ENCODE results near the gene LDHAL6A.

The LDHAL6A gene

DNA sequence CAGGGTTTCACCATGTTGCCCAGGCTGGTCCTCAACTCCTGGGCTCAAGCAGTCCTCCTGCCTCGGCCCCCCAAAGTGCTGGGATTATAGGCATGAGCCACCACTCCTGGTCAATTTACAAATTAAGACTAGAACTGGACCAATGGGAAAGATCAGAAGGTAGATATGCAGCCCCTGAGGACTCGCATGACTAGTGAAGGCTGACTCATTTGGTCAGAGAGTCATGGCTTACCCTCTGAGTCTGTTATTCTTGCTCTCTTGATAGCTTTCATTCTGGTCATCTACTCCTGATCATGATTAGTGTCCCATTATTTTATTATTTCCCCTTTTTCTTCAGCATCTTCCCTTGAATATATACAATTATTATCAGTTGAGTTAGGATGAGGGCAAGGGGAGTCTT is 2.7 kb upstream of the LDHAL6A start:
- Histone ChIP-seq H3K9me3 (ENCODE audit: control insufficient read depth in 5 of 5, low read length in 5 of 5) (no peaks in the 10 kb centered on the region), H3K27ac (ENCODE audit: low read depth, low read length) (no peak overlapping the region), H3K4me3 (ENCODE audit: low read depth in 1 of 5, low read length in 5 of 5) (no peak overlapping the region), H3K9ac (ENCODE audit: low read length in 5 of 5) (no peak overlapping the region), H3K36me3 (ENCODE audit: control insufficient read depth in 5 of 5, insufficient read depth in 5 of 5, low read length in 5 of 5) (no peaks in the 10 kb centered on the region), H3K4me1 (ENCODE audit: control insufficient read depth in 5 of 5, insufficient read depth in 5 of 5, low read length in 5 of 5) (no peaks in the 10 kb centered on the region), H3K27me3 (ENCODE audit: control insufficient read depth in 5 of 5, insufficient read depth in 4 of 5, low read length in 5 of 5) (peaks cover 0 to 9% (median 0%) of the 10 kb centered on the region in 5 donors)

DNA sequence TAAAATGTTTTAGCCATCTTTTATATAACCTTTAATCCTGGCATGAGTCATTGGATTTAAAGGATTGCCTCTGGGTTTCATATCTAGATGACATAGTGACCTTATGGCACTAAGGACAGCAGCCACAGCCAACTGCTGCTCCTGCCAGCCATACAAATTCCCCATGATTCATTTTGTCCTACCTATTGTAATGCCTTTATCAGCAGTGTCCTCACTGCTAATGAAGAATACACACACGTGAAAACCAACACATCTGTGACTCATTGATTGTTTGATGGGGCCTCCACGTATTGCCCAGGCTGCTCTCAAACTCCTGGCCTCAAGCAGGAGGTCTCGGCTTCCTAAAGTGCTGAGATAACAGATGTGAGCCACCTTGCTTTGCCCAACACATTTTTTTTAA is 1.8 kb downstream of the LDHAL6A start:
- Histone ChIP-seq H3K4me1 (ENCODE audit: control insufficient read depth in 5 of 5, insufficient read depth in 5 of 5, low read length in 5 of 5) (no peaks in the 10 kb centered on the region), H3K4me3 (ENCODE audit: low read depth in 1 of 5, low read length in 5 of 5) (no peak overlapping the region), H3K9ac (ENCODE audit: low read length in 5 of 5) (no peak overlapping the region), H3K27me3 (ENCODE audit: control insufficient read depth in 5 of 5, insufficient read depth in 4 of 5, low read length in 5 of 5) (peaks cover 0 to 9% (median 0%) of the 10 kb centered on the region in 5 donors), H3K27ac (ENCODE audit: low read depth, low read length) (no peak overlapping the region), H3K36me3 (ENCODE audit: control insufficient read depth in 5 of 5, insufficient read depth in 5 of 5, low read length in 5 of 5) (no peaks in the 10 kb centered on the region), H3K9me3 (ENCODE audit: control insufficient read depth in 5 of 5, low read length in 5 of 5) (no peaks in the 10 kb centered on the region)

DNA sequence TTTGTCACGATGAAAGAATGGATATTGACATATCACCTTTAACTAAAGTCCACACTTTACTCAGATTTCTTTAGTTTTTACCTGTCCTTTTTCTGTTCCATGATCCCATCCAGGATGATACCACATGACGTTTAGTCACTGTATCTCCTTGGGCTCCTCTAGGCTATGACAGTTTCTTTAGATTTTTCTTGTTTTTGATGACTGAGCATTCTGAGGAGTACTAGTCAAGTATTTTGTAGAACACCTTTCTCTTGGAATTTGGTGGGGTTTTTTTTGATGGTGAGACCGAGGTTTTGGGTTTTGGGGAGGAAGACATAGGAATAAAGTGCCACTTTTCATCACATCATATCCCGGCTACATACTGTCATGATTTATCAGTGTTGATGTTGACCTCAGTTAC is 4.0 kb downstream of the LDHAL6A start:
- no peaks in the 10 kb centered on the region for H3K9me3 ChIP-seq (ENCODE audit: control insufficient read depth in 5 of 5, low read length in 5 of 5)
- H3K4me1 ChIP-seq (ENCODE audit: control insufficient read depth in 5 of 5, insufficient read depth in 5 of 5, low read length in 5 of 5) = no peaks in the 10 kb centered on the region
- H3K9ac ChIP-seq (ENCODE audit: low read length in 5 of 5) = no peak overlapping the region
- H3K36me3 ChIP-seq (ENCODE audit: control insufficient read depth in 5 of 5, insufficient read depth in 5 of 5, low read length in 5 of 5) = no peaks in the 10 kb centered on the region
- no peak overlapping the region for H3K4me3 ChIP-seq (ENCODE audit: low read depth in 1 of 5, low read length in 5 of 5)
- no peak overlapping the region for H3K27ac ChIP-seq (ENCODE audit: low read depth, low read length)
- H3K27me3 ChIP-seq (ENCODE audit: control insufficient read depth in 5 of 5, insufficient read depth in 4 of 5, low read length in 5 of 5) = peaks cover 0 to 9% (median 0%) of the 10 kb centered on the region in 5 donors

DNA sequence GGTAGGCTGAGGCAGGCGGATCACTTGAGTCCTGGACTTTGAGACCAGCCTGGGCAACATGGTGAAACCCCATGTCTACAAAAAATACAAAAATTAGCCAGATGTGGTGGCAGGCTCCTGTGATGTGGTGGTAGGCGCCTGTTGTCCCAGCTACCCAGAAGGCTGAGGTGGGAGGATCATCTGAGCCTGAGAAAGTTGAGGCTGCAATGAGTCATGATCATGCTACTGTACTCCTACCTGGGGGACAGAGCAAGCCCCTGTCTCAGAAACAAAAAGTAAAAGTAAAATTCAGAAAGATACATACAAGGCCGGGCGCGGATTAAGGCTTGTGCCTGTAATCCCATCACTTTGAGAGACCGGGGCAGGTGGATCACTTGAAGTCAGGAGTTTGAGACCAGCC is 6.3 kb downstream of the LDHAL6A start:
- Histone ChIP-seq H3K4me3 (ENCODE audit: low read depth in 1 of 5, low read length in 5 of 5) (no peak overlapping the region), H3K4me1 (ENCODE audit: control insufficient read depth in 5 of 5, insufficient read depth in 5 of 5, low read length in 5 of 5) (no peaks in the 10 kb centered on the region), H3K36me3 (ENCODE audit: control insufficient read depth in 5 of 5, insufficient read depth in 5 of 5, low read length in 5 of 5) (no peaks in the 10 kb centered on the region), H3K27ac (ENCODE audit: low read depth, low read length) (no peak overlapping the region), H3K9me3 (ENCODE audit: control insufficient read depth in 5 of 5, low read length in 5 of 5) (no peaks in the 10 kb centered on the region), H3K27me3 (ENCODE audit: control insufficient read depth in 5 of 5, insufficient read depth in 4 of 5, low read length in 5 of 5) (no peaks in the 10 kb centered on the region), H3K9ac (ENCODE audit: low read length in 5 of 5) (no peak overlapping the region)

DNA sequence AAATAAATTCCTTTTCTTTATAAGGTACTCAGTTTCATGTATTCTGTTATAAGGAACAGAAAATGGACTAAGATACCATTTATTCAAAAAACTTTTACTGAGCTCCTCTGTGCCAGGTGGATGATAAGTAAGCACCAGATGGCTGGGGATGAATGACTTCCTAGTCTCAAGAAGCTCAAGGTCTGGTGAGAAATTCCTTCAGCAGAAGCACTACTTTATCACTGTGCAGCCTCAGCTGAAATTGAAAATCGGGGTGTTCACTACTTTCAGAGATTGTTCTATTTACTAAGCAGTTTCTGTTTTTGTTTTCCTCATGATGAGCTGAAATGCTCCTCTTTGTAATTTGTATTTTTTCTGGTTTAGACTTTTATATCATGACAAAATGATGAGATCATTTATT is 7.8 kb downstream of the LDHAL6A start:
- no peak overlapping the region for H3K9ac ChIP-seq (ENCODE audit: low read length in 5 of 5)
- no peak overlapping the region for H3K27ac ChIP-seq (ENCODE audit: low read depth, low read length)
- H3K27me3 ChIP-seq (ENCODE audit: control insufficient read depth in 5 of 5, insufficient read depth in 4 of 5, low read length in 5 of 5) = no peaks in the 10 kb centered on the region
- no peak overlapping the region for H3K4me3 ChIP-seq (ENCODE audit: low read depth in 1 of 5, low read length in 5 of 5)
- no peaks in the 10 kb centered on the region for H3K4me1 ChIP-seq (ENCODE audit: control insufficient read depth in 5 of 5, insufficient read depth in 5 of 5, low read length in 5 of 5)
- no peaks in the 10 kb centered on the region for H3K9me3 ChIP-seq (ENCODE audit: control insufficient read depth in 5 of 5, low read length in 5 of 5)
- no peaks in the 10 kb centered on the region for H3K36me3 ChIP-seq (ENCODE audit: control insufficient read depth in 5 of 5, insufficient read depth in 5 of 5, low read length in 5 of 5)

DNA sequence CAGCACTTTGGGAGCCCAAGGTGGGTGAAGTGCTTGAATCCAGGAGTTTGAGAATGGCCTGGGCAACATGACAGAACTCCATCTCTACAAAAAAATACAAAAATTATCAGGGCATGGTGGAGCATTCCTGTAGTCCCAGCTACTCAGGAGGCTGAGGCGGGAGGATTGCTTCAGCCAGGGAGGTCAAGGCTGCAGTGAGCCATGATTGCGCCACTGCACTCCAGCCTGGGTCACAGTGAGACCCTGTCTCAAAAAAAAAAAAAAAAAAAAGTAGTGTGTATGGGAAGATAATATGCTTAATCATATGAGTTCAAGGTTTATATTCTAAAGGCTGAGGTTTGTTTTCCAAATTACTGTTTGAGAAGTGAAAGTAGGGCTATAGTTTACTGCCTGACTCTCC is 10.7 kb downstream of the LDHAL6A start:
- H3K4me1 ChIP-seq (ENCODE audit: control insufficient read depth in 5 of 5, insufficient read depth in 5 of 5, low read length in 5 of 5) = no peaks in the 10 kb centered on the region
- H3K27me3 ChIP-seq (ENCODE audit: control insufficient read depth in 5 of 5, insufficient read depth in 4 of 5, low read length in 5 of 5) = no peaks in the 10 kb centered on the region
- no peak overlapping the region for H3K4me3 ChIP-seq (ENCODE audit: low read depth in 1 of 5, low read length in 5 of 5)
- no peak overlapping the region for H3K27ac ChIP-seq (ENCODE audit: low read depth, low read length)
- H3K9me3 ChIP-seq (ENCODE audit: control insufficient read depth in 5 of 5, low read length in 5 of 5) = no peaks in the 10 kb centered on the region
- no peaks in the 10 kb centered on the region for H3K36me3 ChIP-seq (ENCODE audit: control insufficient read depth in 5 of 5, insufficient read depth in 5 of 5, low read length in 5 of 5)
- no peak overlapping the region for H3K9ac ChIP-seq (ENCODE audit: low read length in 5 of 5)

DNA sequence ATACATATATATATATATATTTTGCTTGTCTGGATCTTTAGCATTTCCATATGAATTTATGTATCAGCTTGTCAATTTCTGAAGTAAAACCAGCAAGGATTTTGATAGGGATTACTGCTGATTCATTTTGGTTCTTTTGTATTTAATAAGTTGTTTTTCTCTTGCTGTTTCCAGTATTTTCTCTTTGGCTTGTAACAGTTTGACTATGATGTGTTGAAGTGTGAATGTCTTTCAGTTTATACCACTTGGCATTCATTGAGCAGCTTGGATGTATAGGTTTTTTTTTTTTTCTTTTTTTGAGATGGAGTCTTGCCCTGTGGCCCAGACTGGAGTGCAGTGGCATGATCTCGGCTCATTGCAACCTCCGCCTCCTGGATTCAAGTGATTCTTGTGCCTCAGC is 12.4 kb downstream of the LDHAL6A start:
- Histone ChIP-seq H3K27ac (ENCODE audit: low read depth, low read length) (no peak overlapping the region), H3K4me3 (ENCODE audit: low read depth in 1 of 5, low read length in 5 of 5) (no peak overlapping the region), H3K9me3 (ENCODE audit: control insufficient read depth in 5 of 5, low read length in 5 of 5) (no peaks in the 10 kb centered on the region), H3K9ac (ENCODE audit: low read length in 5 of 5) (no peak overlapping the region), H3K27me3 (ENCODE audit: control insufficient read depth in 5 of 5, insufficient read depth in 4 of 5, low read length in 5 of 5) (no peaks in the 10 kb centered on the region), H3K4me1 (ENCODE audit: control insufficient read depth in 5 of 5, insufficient read depth in 5 of 5, low read length in 5 of 5) (no peaks in the 10 kb centered on the region), H3K36me3 (ENCODE audit: control insufficient read depth in 5 of 5, insufficient read depth in 5 of 5, low read length in 5 of 5) (peaks cover 0 to under 1% (median 0%) of the 10 kb centered on the region in 5 donors)

DNA sequence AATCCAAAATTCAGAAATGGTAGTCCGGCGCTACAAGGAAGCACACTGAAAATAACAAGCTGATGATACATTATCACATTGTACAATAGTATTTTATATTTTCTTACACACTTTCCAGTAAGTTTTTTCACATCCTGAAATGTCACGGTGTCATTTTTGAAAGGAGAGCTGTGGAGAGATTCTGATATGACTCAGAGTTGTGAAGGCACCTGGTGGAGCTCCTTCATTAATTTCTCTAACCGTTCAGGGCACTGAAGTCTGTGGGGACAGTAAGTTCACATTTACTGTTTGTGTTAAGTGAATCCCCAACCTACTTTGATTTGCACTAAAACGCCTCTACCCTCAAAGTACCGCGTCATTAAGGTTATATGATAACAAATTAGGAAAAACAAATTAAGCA is 13.3 kb downstream of the LDHAL6A start:
- Histone ChIP-seq H3K27ac (ENCODE audit: low read depth, low read length) (no peak overlapping the region), H3K36me3 (ENCODE audit: control insufficient read depth in 5 of 5, insufficient read depth in 5 of 5, low read length in 5 of 5) (peaks cover 0 to 4% (median 0%) of the 10 kb centered on the region in 5 donors), H3K9ac (ENCODE audit: low read length in 5 of 5) (no peak overlapping the region), H3K4me1 (ENCODE audit: control insufficient read depth in 5 of 5, insufficient read depth in 5 of 5, low read length in 5 of 5) (no peaks in the 10 kb centered on the region), H3K27me3 (ENCODE audit: control insufficient read depth in 5 of 5, insufficient read depth in 4 of 5, low read length in 5 of 5) (no peaks in the 10 kb centered on the region), H3K4me3 (ENCODE audit: low read depth in 1 of 5, low read length in 5 of 5) (no peak overlapping the region), H3K9me3 (ENCODE audit: control insufficient read depth in 5 of 5, low read length in 5 of 5) (no peaks in the 10 kb centered on the region)

DNA sequence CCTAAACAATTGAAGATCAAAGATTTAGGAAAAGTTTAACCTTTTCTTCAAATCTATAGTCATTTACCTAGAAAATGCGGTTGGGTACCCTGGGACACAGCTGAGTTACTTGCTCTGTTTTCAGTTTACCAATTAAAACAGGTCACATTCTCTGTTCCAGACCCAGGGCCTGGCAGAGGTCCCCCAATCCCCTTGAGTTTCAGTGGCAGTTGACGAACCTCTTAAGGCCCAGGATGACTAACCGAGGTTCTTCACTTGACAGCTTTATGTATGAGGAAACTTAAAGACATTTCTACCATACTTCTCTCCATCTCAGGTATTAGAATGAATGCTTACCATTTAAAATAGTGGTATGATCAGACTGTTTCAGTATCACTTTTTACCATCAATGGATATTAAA is 16.3 kb downstream of the LDHAL6A start:
- H3K4me1 ChIP-seq (ENCODE audit: control insufficient read depth in 5 of 5, insufficient read depth in 5 of 5, low read length in 5 of 5) = no peaks in the 10 kb centered on the region
- H3K27ac ChIP-seq (ENCODE audit: low read depth, low read length) = no peak overlapping the region
- peaks cover 6 to 20% (median 15%) of the 10 kb centered on the region in 5 donors for H3K36me3 ChIP-seq (ENCODE audit: control insufficient read depth in 5 of 5, insufficient read depth in 5 of 5, low read length in 5 of 5)
- no peaks in the 10 kb centered on the region for H3K27me3 ChIP-seq (ENCODE audit: control insufficient read depth in 5 of 5, insufficient read depth in 4 of 5, low read length in 5 of 5)
- H3K4me3 ChIP-seq (ENCODE audit: low read depth in 1 of 5, low read length in 5 of 5) = no peak overlapping the region
- no peak overlapping the region for H3K9ac ChIP-seq (ENCODE audit: low read length in 5 of 5)
- H3K9me3 ChIP-seq (ENCODE audit: control insufficient read depth in 5 of 5, low read length in 5 of 5) = no peaks in the 10 kb centered on the region

DNA sequence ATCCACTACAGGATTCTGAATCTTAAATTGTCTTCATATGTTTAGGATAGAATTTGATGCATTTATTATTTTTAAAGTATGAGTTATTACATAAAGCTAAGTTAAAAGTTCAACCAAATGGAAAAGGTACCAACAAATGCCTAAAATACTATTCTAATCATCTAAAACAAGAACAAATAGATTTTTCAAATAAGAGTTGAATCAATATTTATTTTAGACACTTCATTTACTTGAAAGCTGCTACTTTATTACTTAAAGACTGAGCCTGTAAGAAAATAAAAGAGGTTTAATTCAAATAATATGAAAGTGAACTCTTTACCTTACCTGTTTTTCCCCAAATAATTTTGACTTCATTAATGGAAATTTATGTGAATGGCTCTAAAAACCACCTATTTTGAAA is 16.9 kb downstream of the LDHAL6A start:
- Histone ChIP-seq H3K27ac (ENCODE audit: low read depth, low read length) (no peak overlapping the region), H3K9ac (ENCODE audit: low read length in 5 of 5) (no peak overlapping the region), H3K36me3 (ENCODE audit: control insufficient read depth in 5 of 5, insufficient read depth in 5 of 5, low read length in 5 of 5) (peaks cover 10 to 25% (median 18%) of the 10 kb centered on the region in 5 donors), H3K4me3 (ENCODE audit: low read depth in 1 of 5, low read length in 5 of 5) (no peak overlapping the region), H3K9me3 (ENCODE audit: control insufficient read depth in 5 of 5, low read length in 5 of 5) (no peaks in the 10 kb centered on the region), H3K27me3 (ENCODE audit: control insufficient read depth in 5 of 5, insufficient read depth in 4 of 5, low read length in 5 of 5) (no peaks in the 10 kb centered on the region), H3K4me1 (ENCODE audit: control insufficient read depth in 5 of 5, insufficient read depth in 5 of 5, low read length in 5 of 5) (no peaks in the 10 kb centered on the region)

DNA sequence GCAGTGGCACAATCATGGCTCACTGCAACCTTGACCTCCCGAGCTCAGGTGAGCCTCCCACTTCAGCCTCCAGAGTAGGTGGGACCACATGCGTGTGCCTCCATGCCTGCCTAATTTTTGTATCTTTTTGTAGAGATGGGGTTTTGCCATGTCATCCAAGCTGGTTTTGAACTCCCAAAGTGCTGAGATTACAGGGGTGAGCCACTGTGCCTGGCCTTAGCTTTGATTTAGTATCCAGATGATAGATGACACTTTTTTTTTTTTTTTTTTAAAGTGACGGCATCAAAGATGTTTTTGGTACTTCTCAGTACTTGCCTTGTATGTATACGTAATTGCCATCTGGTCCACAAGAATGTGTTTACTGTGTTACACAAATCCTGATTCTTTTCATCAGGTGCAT is 23.4 kb downstream of the LDHAL6A start:
- no peaks in the 10 kb centered on the region for H3K9me3 ChIP-seq (ENCODE audit: control insufficient read depth in 5 of 5, low read length in 5 of 5)
- H3K36me3 ChIP-seq (ENCODE audit: control insufficient read depth in 5 of 5, insufficient read depth in 5 of 5, low read length in 5 of 5) = peaks cover 64 to 90% (median 81%) of the 10 kb centered on the region in 5 donors
- H3K4me1 ChIP-seq (ENCODE audit: control insufficient read depth in 5 of 5, insufficient read depth in 5 of 5, low read length in 5 of 5) = no peaks in the 10 kb centered on the region
- no peak overlapping the region for H3K9ac ChIP-seq (ENCODE audit: low read length in 5 of 5)
- no peak overlapping the region for H3K4me3 ChIP-seq (ENCODE audit: low read depth in 1 of 5, low read length in 5 of 5)
- no peaks in the 10 kb centered on the region for H3K27me3 ChIP-seq (ENCODE audit: control insufficient read depth in 5 of 5, insufficient read depth in 4 of 5, low read length in 5 of 5)
- no peak overlapping the region for H3K27ac ChIP-seq (ENCODE audit: low read depth, low read length)

Data from subcutaneous abdominal adipose tissue (tissue), 5 donors.